HUDEP-2 (cell line): ENCODE data around the gene DSCAM.

Experiments
- DNase-seq, 76 experiments: peaks; one replicate each; lab custom pipeline; 2025; ENCODE audit not compliant: unreplicated experiment in 76 of 76; lab: John Stamatoyannopoulos, UW

Gene DSCAM

GRCh38 chr21:40623528-40623927 lies 223.4 kb downstream of the DSCAM start:
- DNase-seq, result no peak

- no peak for DNase-seq
These were observed 224.4 kb downstream of the DSCAM start for GRCh38 chr21:40622531-40622930.

- no peak for DNase-seq
These were observed 226.4 kb downstream of the DSCAM start for GRCh38 chr21:40620386-40621145.

- DNase-seq, result no peak
These were observed 228.6 kb downstream of the DSCAM start for GRCh38 chr21:40618191-40618973.

GRCh38 chr21:40616377-40616704 lies 230.6 kb downstream of the DSCAM start:
- DNase-seq, result no peak

GRCh38 chr21:40615505-40616376 lies 231.2 kb downstream of the DSCAM start:
- no peak for DNase-seq

GRCh38 chr21:40613546-40614030 lies 233.4 kb downstream of the DSCAM start:
- no peak for DNase-seq

- no peak for DNase-seq
These were observed 236.6 kb downstream of the DSCAM start for GRCh38 chr21:40610345-40610744.

GRCh38 chr21:40606341-40606740 lies 240.6 kb downstream of the DSCAM start:
- no peak for DNase-seq

GRCh38 chr21:40605094-40605493 lies 241.9 kb downstream of the DSCAM start:
- no peak for DNase-seq

GRCh38 chr21:40603774-40604173 lies 243.2 kb downstream of the DSCAM start:
- DNase-seq, result no peak

- DNase-seq, result no peak
These were observed 244.9 kb downstream of the DSCAM start for GRCh38 chr21:40602080-40602479.

- DNase-seq, result no peak
These were observed 251.2 kb downstream of the DSCAM start for GRCh38 chr21:40595806-40596205.

GRCh38 chr21:40587736-40588346 lies 259.1 kb downstream of the DSCAM start:
- no peak for DNase-seq

GRCh38 chr21:40586575-40586974 lies 260.4 kb downstream of the DSCAM start:
- DNase-seq, result no peak

- DNase-seq, result no peak
These were observed 269.5 kb downstream of the DSCAM start for GRCh38 chr21:40577285-40578043.

GRCh38 chr21:40575976-40576375 lies 271.0 kb downstream of the DSCAM start:
- no peak for DNase-seq

- DNase-seq, result no peak
These were observed 277.6 kb downstream of the DSCAM start for GRCh38 chr21:40569357-40569756.

- DNase-seq, result no peak
These were observed 278.2 kb downstream of the DSCAM start for GRCh38 chr21:40568807-40569206.

- DNase-seq, result no peak
These were observed 279.5 kb downstream of the DSCAM start for GRCh38 chr21:40567501-40567900.
